Breast epithelium (tissue), 3 donors: ENCODE results near the gene CDH8.

ENCODE experiments used
- CTCF ChIP-seq, 3 donors: fragments of 450-650 bp; IDR thresholded peaks; one replicate each; pipeline ENCODE4 v1.5.1; 2016 to 2017; ENCODE audit warnings: antibody characterized with exemption in 3 of 3, mild to moderate bottlenecking in 3 of 3, moderate library complexity in 3 of 3
- POLR2A ChIP-seq: fragments of 450-650 bp; IDR thresholded peaks from one replicate; pipeline ENCODE4 v1.6.1; 2016; ENCODE audit warnings: antibody characterized with exemption, mild to moderate bottlenecking, moderate library complexity
- POLR2AphosphoS5 ChIP-seq, 3 donors: sonication (generic); formaldehyde crosslinking; IDR thresholded peaks; one replicate each; pipeline ENCODE4 v1.6.1; 2017; ENCODE audit warnings: antibody characterized with exemption in 3 of 3

GRCh38 chr16:61929776-61930175, 106.5 kb downstream of the CDH8 start:
- no peak for TF ChIP-seq CTCF (IDR thresholded peaks at IDR 0.05)
- TF ChIP-seq POLR2AphosphoS5 (IDR thresholded peaks at IDR 0.05): no peak
- TF ChIP-seq POLR2A: no peak
